Thoracic aorta (tissue), 2 donors: ENCODE results near the gene LRP2. TPM values are rescaled to one million over a fixed set of nuclear protein-coding genes. Genes with fewer than 3 reads are reported as not detected.

Experiments
- ATAC-seq: fragments of 150-250 bp; one replicate; pipeline ENCODE4 v1.8.0; 2017; ENCODE audit warnings: low read depth; ENCODE audit not compliant: insufficient number of reproducible peaks, low FRiP score
- DNase-seq: peaks from one replicate; pipeline ENCODE4 v3.0.0-alpha.2; 2020; ENCODE audit warnings: low spot score
- H3K27ac ChIP-seq, 2 donors: fragments of 200-600 bp; sonication (generic); 1 replicate in 1 of 2; 2 replicates in 1 of 2; pipeline ENCODE4 v1.5.1; 2016; ENCODE audit warnings: mild to moderate bottlenecking in 2 of 2, moderate library complexity in 2 of 2
- H3K27me3 ChIP-seq: fragments of 200-600 bp; sonication (generic); replicated peaks from 2 replicates; pipeline ENCODE4 v1.6.0; 2016; ENCODE audit warnings: mild to moderate bottlenecking; ENCODE audit not compliant: insufficient read depth
- H3K36me3 ChIP-seq: fragments of 200-600 bp; sonication (generic); one replicate; pipeline ENCODE4 v1.5.1; 2016
- H3K4me1 ChIP-seq, 2 donors: fragments of 200-600 bp; sonication (generic); 1 replicate in 1 of 2; 2 replicates in 1 of 2; pipeline versions ENCODE4 v1.5.1 to v1.6.0; 2016; ENCODE audit warnings: low read depth in 2 of 2, mild to moderate bottlenecking in 1 of 2; ENCODE audit not compliant: control insufficient read depth in 1 of 2
- H3K4me3 ChIP-seq: fragments of 200-600 bp; sonication (generic); 2 replicates; pipeline ENCODE4 v1.5.1; 2016; ENCODE audit warnings: mild to moderate bottlenecking
- H3K9me3 ChIP-seq: fragments of 200-600 bp; sonication (generic); 2 replicates; pipeline ENCODE4 v1.5.1; 2016
- total RNA-seq, 2 donors: library from RNA; depleted of rRNA; stranded (reverse); fragments of >200 nt; gene quantifications; one replicate each; pipeline versions ENCODE4 v1.1.0 to v1.2.3, GENCODE V29; 2016
- TF ChIP-seq, protein P1 (sequence below): fragments of 200-600 bp; sonication (generic); IDR thresholded peaks from one replicate; pipeline ENCODE4 v1.5.1; 2019; ENCODE audit warnings: antibody characterized with exemption

Gene LRP2
- total RNA-seq, 2 donors from 2014 or later, result 0.07 to 0.14 TPM

DNA sequence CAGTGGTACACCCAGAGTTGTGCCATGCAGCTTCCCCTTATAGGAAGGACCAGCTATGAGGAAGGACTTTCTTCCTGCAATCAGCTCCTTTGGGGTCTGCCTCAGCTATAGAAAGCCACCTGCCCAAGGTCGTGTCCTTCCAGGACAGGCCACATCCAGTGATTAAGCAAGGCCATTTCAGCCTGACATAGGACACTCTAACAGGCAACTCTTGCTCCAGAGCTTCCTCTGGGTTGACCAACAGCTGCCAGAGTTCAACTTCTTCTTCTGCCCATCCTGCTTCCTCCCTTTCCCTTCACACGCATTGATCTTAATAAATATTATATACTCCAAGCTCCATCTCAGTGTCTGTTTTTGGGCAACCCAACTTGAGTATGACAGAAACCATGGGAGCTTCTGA lies 12.8 kb downstream of the LRP2 start:
- DNase-seq (no peak), ATAC-seq (no peak)
- Histone ChIP-seq H3K27ac (no peak overlapping the region), H3K36me3 (no peaks in the 10 kb centered on the region), H3K4me1 (no peaks in the 10 kb centered on the region), H3K27me3 (no peaks in the 10 kb centered on the region), H3K4me3 (no peak overlapping the region), H3K9me3 (no peaks in the 10 kb centered on the region)
- TF ChIP-seq, protein P1, sequence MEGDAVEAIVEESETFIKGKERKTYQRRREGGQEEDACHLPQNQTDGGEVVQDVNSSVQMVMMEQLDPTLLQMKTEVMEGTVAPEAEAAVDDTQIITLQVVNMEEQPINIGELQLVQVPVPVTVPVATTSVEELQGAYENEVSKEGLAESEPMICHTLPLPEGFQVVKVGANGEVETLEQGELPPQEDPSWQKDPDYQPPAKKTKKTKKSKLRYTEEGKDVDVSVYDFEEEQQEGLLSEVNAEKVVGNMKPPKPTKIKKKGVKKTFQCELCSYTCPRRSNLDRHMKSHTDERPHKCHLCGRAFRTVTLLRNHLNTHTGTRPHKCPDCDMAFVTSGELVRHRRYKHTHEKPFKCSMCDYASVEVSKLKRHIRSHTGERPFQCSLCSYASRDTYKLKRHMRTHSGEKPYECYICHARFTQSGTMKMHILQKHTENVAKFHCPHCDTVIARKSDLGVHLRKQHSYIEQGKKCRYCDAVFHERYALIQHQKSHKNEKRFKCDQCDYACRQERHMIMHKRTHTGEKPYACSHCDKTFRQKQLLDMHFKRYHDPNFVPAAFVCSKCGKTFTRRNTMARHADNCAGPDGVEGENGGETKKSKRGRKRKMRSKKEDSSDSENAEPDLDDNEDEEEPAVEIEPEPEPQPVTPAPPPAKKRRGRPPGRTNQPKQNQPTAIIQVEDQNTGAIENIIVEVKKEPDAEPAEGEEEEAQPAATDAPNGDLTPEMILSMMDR, result no peak

DNA sequence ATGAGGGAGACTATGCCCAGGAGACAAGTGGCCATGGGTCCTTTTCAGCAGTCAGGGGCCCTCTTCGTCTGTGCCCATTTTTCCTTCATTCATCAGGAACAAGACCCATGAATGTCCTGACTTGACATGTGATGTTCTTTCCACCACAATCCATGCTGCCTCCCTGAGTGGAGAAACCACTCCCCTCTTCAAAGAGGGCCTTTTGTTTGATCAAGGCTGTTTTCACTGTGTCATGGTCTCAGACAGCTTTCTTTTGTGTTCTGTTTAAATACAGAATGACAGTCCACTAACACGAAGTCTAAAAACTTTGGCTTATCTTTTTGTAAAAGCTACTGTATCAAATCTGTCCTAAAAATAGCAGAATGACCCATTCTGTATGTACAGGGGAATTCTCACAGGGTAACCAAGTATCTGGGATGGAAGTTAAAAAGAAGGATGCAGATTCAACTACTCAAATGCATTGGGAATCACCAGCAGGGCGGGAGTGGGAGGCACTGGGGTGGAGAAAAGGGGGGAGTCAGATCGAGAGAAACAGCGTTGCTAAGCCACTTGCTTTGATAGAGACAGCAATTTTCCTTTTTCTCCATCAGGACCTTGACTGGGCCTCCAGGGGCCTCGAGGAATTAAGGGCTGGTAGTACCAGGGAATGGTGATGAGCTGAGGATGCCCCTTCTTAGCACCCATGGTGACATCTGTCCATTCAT lies 13.9 kb downstream of the LRP2 start:
- H3K4me1 ChIP-seq, result no peaks in the 10 kb centered on the region
- H3K9me3 ChIP-seq, result no peaks in the 10 kb centered on the region
- no peak for ATAC-seq
- no peak for DNase-seq
- no peaks in the 10 kb centered on the region for H3K27me3 ChIP-seq
- TF ChIP-seq, protein P1, result no peak
- H3K27ac ChIP-seq, result no peak overlapping the region
- H3K4me3 ChIP-seq, result no peak overlapping the region
- H3K36me3 ChIP-seq, result no peaks in the 10 kb centered on the region

DNA sequence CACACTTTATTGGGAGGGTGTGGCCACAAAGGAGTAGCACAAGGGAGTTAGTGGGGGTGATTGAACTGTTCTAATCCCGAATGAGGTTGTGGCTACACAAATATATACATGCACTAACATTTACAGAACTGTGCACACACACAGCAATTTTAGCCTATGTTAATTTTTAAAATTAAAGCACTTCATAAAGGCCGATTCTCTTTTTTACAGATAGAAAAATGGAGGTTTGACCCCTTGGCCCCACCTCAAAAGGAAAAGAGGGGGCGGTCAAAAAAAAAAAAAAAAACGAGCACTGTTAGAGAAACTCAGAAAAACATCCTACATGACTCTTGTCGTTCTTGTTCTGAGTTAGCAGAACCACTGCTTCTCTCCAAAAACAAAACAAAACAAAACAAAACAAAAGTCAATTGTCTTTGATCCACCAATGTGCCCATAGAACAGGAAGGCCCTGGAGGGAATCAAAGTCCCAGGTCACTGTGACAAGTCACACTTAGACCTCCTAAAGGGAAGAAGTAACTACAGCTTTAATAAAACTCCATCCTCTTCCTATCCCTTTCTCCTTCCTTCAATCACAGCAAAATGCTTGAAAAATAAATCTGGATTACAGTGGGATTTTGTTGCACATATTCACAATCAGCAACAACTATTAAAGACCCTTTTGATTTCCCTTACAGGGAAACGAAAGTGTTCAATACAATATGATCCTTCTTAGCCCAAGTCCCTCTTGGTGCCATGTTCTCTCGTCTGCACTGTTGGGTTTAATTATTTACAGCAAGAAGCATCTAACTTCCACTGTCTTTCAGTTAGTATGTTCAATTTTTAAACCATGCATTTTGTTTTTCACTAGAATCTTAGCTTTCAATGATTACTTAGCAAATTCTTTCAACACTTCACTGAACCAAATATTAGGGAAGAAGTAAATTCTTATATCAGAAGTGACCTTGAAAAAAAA lies 16.6 kb downstream of the LRP2 start:
- Histone ChIP-seq H3K36me3 (no peaks in the 10 kb centered on the region), H3K4me3 (no peak overlapping the region), H3K27me3 (no peaks in the 10 kb centered on the region), H3K4me1 (no peaks in the 10 kb centered on the region), H3K27ac (no peak overlapping the region), H3K9me3 (no peaks in the 10 kb centered on the region)
- ATAC-seq, result no peak
- TF ChIP-seq, protein P1, result no peak
- no peak for DNase-seq

DNA sequence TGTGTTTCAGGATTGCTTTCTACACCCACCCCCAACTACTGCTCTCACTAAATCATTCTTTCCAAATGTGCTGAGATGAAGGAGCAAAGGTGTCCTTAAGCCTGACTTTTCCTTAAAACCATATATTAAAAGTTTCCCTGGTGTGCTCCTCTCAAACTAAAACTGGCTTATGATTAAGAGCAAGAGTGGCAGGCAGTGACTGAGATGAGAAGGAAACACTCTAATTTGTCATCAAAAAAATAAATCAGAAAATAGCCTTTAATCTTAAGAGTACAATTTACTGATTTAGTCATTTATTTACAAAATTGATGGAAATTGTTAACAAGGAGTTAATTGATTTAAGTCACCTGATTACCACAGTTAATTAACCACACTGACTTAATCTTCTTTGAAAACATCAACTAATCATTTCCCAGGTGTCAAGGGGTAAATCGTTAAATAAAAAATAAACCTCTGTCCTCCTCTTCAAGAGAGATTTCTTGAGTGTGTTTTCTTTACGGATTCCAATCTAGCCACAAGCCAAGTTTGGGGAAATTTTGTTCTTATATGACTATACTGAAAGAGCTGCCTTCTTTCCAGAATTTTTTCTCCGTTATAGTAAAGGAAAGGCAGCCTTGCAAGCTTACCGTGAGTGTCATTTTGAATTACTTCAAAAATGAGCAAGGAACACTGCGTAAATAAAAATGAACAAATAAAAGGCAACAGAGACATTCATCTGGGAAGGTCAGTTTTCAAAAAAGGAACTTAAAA lies 17.4 kb downstream of the LRP2 start:
- H3K27ac ChIP-seq, result no peak overlapping the region
- TF ChIP-seq, protein P1, result no peak
- no peaks in the 10 kb centered on the region for H3K4me1 ChIP-seq
- no peaks in the 10 kb centered on the region for H3K9me3 ChIP-seq
- H3K36me3 ChIP-seq, result no peaks in the 10 kb centered on the region
- H3K4me3 ChIP-seq, result no peak overlapping the region
- DNase-seq (no peak), ATAC-seq (no peak)
- H3K27me3 ChIP-seq, result no peaks in the 10 kb centered on the region

DNA sequence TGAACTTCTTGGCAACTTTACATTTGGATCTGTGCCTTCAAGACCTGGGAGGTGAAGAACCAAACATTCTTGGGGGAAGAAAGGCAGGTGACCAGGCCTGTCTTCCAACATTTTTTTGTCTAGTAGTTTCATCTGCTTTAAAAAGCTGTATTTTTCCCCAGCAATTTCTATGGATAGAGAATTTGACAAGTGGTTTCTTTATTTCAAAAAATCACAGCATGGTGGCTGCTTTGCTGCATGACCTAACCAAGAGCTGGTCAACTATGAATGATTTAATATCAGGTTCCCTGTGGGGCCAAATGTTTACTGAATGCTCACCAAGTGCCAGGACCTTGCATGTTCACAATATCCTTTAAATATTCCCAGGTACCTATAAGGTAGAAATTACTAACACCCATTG lies 19.1 kb downstream of the LRP2 start:
- no peak overlapping the region for H3K4me3 ChIP-seq
- no peak overlapping the region for H3K27ac ChIP-seq
- H3K27me3 ChIP-seq, result no peaks in the 10 kb centered on the region
- DNase-seq, result no peak
- H3K9me3 ChIP-seq, result no peaks in the 10 kb centered on the region
- ATAC-seq, result no peak
- TF ChIP-seq, protein P1, result no peak
- H3K36me3 ChIP-seq, result no peaks in the 10 kb centered on the region
- no peaks in the 10 kb centered on the region for H3K4me1 ChIP-seq
